HL-60 (cell line): ENCODE data around the gene STK33.

ENCODE experiments used
- DNase-seq, 2 experiments: peaks; one replicate each; pipeline ENCODE4 v3.0.0-alpha.2; 2010 to 2020; ENCODE audit warnings: low read depth in 1 of 2, low spot score in 1 of 2
- H3K27ac ChIP-seq: fragments of 250-450 bp; sonication (Bioruptor Pico); replicated peaks from 2 replicates; pipeline ENCODE4 v1.5.1; 2020; ENCODE audit warnings: mild to moderate bottlenecking, moderate library complexity
- H3K27me3 ChIP-seq: fragments of 250-450 bp; sonication (Bioruptor Pico); 2 replicates; pipeline ENCODE4 v1.5.1; 2021; ENCODE audit warnings: mild to moderate bottlenecking, moderate library complexity; ENCODE audit not compliant: insufficient read depth, poor library complexity, severe bottlenecking
- H3K4me3 ChIP-seq: replicated peaks from 2 replicates; pipeline ENCODE4 v1.5.1; 2011; ENCODE audit warnings: mild to moderate bottlenecking, control low read depth, low read length; ENCODE audit not compliant: insufficient read depth
- GABPA ChIP-seq: IDR thresholded peaks from 2 replicates; pipeline ENCODE4 v1.6.1; 2012; ENCODE audit warnings: low read depth
- POLR2AphosphoS5 ChIP-seq: IDR thresholded peaks from 2 replicates; pipeline ENCODE4 v1.6.1; 2012; ENCODE audit warnings: low read depth
- SPI1 ChIP-seq: IDR thresholded peaks from 2 replicates; pipeline ENCODE4 v1.6.1; 2012; ENCODE audit warnings: low read depth, mild to moderate bottlenecking, borderline replicate concordance
- TF ChIP-seq, protein P1 (sequence below): IDR thresholded peaks from 2 replicates; pipeline ENCODE4 v1.6.1; 2012; ENCODE audit warnings: low read depth; ENCODE audit not compliant: insufficient replicate concordance
- TF ChIP-seq, protein P2 (sequence below): IDR thresholded peaks from one replicate; pipeline ENCODE4 v1.5.1; 2011; ENCODE audit warnings: low read length, control low read depth, inconsistent platforms; ENCODE audit not compliant: insufficient read depth

STK33 gene

DNA sequence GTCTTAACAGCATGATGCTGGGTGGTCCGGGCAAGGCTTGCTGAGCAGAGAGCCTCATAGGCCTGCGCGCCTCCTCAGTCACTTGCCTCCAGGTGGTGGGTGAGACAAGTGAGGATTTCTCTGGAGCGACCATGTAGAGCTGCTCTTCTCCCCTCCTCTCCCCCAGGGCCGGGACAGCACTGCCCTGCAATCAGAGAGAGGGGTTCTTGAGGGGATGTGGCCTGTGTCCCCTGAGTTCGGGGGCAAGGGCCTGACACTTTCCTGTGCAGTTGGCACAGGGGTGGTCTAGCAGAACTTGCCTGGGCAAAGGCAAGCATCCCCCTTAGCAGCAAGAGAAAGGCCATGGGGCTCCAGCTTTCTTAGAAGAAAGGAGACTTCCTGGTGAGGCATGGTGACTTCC is 234.5 kb downstream of the STK33 start:
- no peak overlapping the region for H3K4me3 ChIP-seq
- TF ChIP-seq, protein P1, sequence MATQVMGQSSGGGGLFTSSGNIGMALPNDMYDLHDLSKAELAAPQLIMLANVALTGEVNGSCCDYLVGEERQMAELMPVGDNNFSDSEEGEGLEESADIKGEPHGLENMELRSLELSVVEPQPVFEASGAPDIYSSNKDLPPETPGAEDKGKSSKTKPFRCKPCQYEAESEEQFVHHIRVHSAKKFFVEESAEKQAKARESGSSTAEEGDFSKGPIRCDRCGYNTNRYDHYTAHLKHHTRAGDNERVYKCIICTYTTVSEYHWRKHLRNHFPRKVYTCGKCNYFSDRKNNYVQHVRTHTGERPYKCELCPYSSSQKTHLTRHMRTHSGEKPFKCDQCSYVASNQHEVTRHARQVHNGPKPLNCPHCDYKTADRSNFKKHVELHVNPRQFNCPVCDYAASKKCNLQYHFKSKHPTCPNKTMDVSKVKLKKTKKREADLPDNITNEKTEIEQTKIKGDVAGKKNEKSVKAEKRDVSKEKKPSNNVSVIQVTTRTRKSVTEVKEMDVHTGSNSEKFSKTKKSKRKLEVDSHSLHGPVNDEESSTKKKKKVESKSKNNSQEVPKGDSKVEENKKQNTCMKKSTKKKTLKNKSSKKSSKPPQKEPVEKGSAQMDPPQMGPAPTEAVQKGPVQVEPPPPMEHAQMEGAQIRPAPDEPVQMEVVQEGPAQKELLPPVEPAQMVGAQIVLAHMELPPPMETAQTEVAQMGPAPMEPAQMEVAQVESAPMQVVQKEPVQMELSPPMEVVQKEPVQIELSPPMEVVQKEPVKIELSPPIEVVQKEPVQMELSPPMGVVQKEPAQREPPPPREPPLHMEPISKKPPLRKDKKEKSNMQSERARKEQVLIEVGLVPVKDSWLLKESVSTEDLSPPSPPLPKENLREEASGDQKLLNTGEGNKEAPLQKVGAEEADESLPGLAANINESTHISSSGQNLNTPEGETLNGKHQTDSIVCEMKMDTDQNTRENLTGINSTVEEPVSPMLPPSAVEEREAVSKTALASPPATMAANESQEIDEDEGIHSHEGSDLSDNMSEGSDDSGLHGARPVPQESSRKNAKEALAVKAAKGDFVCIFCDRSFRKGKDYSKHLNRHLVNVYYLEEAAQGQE: no peak
- TF ChIP-seq, protein P2, sequence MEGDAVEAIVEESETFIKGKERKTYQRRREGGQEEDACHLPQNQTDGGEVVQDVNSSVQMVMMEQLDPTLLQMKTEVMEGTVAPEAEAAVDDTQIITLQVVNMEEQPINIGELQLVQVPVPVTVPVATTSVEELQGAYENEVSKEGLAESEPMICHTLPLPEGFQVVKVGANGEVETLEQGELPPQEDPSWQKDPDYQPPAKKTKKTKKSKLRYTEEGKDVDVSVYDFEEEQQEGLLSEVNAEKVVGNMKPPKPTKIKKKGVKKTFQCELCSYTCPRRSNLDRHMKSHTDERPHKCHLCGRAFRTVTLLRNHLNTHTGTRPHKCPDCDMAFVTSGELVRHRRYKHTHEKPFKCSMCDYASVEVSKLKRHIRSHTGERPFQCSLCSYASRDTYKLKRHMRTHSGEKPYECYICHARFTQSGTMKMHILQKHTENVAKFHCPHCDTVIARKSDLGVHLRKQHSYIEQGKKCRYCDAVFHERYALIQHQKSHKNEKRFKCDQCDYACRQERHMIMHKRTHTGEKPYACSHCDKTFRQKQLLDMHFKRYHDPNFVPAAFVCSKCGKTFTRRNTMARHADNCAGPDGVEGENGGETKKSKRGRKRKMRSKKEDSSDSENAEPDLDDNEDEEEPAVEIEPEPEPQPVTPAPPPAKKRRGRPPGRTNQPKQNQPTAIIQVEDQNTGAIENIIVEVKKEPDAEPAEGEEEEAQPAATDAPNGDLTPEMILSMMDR: no peak
- TF ChIP-seq SPI1: no peak
- TF ChIP-seq POLR2AphosphoS5: no peak
- no peak for TF ChIP-seq GABPA
- H3K27ac ChIP-seq: no peak overlapping the region
- no peaks in the 10 kb centered on the region for H3K27me3 ChIP-seq
- DNase-seq: no peak

DNA sequence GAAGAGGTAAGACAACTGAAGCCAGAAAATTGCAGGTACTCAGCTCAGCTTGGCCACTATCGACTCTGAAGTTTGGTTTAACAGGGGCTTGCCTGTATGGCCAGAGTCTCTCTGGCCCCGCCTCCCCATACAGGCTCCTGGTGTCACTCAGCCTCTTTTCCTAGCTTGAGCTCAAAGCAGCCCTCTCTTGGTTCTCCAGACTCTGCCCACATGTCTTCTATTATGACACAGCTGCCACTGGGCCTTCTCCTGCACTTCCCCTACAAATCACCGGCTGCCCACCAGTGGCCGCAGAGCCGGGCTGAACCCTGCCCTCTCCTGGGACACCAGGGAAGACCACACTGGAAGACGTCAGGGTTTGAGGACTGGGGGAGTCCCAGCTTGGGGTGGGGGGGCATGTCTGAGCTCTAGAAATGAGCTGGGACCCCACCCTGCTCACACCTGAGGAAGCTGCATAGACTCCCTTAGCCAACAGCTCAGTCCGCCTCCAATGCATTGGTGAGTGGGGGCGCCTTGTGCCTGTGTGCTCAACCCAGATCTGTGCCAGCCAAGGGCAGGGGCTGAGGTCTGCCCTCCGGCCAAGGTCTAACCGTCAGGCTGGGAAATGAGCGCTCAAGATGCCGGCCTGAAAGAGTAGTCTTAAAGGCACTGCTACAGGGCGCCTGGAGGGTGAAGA is 236.0 kb downstream of the STK33 start:
- H3K27ac ChIP-seq: no peak overlapping the region
- DNase-seq: no peak
- H3K27me3 ChIP-seq: no peaks in the 10 kb centered on the region
- H3K4me3 ChIP-seq: no peak overlapping the region
- TF ChIP-seq, protein P1: no peak

DNA sequence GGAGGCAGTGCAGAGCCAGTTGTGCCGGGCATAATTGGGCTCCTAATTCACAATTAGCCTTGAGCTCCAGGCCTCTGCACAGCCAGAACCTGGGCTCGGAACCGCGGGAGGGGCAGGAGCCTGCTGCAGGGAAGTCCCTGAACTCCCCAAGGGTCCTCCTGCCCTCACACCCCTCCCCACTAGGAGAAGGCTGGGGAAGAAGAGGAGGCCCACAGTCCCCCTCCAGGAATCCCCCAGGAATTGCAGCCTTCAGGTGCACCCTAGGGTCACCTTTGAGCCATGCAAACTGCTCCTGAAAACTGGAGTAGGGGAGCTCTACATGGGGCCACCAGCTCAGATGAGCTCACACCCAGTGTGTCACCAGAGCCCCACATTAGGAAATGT is 236.5 kb downstream of the STK33 start:
- no peak overlapping the region for H3K4me3 ChIP-seq
- no peak for DNase-seq
- no peak overlapping the region for H3K27ac ChIP-seq
- TF ChIP-seq POLR2AphosphoS5: no peak
- TF ChIP-seq, protein P2: no peak
- no peak for TF ChIP-seq SPI1
- TF ChIP-seq, protein P1: no peak
- no peak for TF ChIP-seq GABPA
- no peaks in the 10 kb centered on the region for H3K27me3 ChIP-seq
